Measurements from ENCODE around the gene APOBEC4. TPM values are rescaled to one million over a fixed set of nuclear protein-coding genes. Genes with fewer than 3 reads are reported as not detected.

APOBEC4 gene
- polyA plus RNA-seq, 1 of the 3 experiments (the other 2 are of a cell fraction): not detected

GRCh38 chr1:183600634-183601033, 52.5 kb downstream of the APOBEC4 start:
- ChIA-PET POLR2A (no interaction called here), CTCF (interaction anchor here (1.3 to 4.2 kb wide), 2 partner anchors 9 to 22 kb away, joined by 3 to 19 read pairs; no protein-coding TSS in a partner anchor)
- Histone ChIP-seq H3K27ac (ENCODE audit: low read depth in 2 of 2, low read length in 1 of 2) (peak overlapping the region in 1 of 2 experiments; percentile 84; a peak in 2 of 4 replicates), H2AFZ (ENCODE audit: low read depth) (peak overlapping the region; percentile 33; the same call in 1 of the 2 replicates), H3F3A (replicated peaks; ENCODE audit: insufficient read depth) (peaks cover 24% of the 10 kb centered on the region), H3K4me3 (ENCODE audit: low read depth in 2 of 2, low read length in 1 of 2) (no peak overlapping the region), H3K4me1 (ENCODE audit: control insufficient read depth in 1 of 2, insufficient read depth in 2 of 2, low read depth in 1 of 2, low read length in 1 of 2) (peaks cover 9 to 13% of the 10 kb centered on the region in 2 experiments; a peak in 1 of 4 replicates), H4K20me1 (ENCODE audit: insufficient read depth) (no peaks in the 10 kb centered on the region), H3K36me3 (replicated peaks in 1 of 2; ENCODE audit: control insufficient read depth in 1 of 2, insufficient read depth in 2 of 2, low read length in 1 of 2) (no peaks in the 10 kb centered on the region), H3K9me2 (no peaks in the 10 kb centered on the region), H3K4me2 (no peak overlapping the region), H3K9me3 (no peaks in the 10 kb centered on the region), H3K27me3 (ENCODE audit: insufficient read depth) (no peaks in the 10 kb centered on the region), H3K9ac (no peak overlapping the region), H3K79me2 (ENCODE audit: insufficient read depth) (no peaks in the 10 kb centered on the region)
- TF ChIP-seq GABPA (IDR thresholded peaks at IDR 0.05; ENCODE audit: low read depth) (no peak), FOXJ3 (CRISPR knock-in tag; IDR thresholded peaks at IDR 0.05) (no peak), CTCF (IDR thresholded peaks at IDR 0.05) (no peak)
- TF ChIP-seq, protein P1, sequence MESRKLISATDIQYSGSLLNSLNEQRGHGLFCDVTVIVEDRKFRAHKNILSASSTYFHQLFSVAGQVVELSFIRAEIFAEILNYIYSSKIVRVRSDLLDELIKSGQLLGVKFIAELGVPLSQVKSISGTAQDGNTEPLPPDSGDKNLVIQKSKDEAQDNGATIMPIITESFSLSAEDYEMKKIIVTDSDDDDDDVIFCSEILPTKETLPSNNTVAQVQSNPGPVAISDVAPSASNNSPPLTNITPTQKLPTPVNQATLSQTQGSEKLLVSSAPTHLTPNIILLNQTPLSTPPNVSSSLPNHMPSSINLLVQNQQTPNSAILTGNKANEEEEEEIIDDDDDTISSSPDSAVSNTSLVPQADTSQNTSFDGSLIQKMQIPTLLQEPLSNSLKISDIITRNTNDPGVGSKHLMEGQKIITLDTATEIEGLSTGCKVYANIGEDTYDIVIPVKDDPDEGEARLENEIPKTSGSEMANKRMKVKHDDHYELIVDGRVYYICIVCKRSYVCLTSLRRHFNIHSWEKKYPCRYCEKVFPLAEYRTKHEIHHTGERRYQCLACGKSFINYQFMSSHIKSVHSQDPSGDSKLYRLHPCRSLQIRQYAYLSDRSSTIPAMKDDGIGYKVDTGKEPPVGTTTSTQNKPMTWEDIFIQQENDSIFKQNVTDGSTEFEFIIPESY (IDR thresholded peaks at IDR 0.05; ENCODE audit: borderline replicate concordance, low read depth): no peak
- WGBS (ENCODE audit: low lambda C conversion rate): 79% methylated on average over 3 of the region's 3 CpGs
- no peak for DNase-seq

DNA sequence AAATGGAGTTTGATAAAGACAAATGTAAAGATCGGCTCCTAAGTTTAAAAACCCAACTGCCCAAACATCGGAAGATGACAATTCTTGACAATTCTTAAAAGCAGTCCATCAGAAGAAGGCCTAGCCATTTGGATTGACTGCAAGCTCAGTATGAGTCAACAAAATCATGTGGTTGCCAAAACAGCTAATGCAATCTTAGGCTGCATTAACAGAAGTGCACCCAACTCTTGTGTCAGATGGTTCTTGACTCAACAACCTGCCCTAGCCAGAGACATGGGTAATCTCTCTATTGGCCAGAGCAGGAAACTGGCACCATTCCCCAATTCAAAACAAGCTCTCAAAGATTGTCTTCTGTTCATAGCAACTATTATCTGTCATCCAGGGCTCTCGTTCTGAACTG, 53.0 kb downstream of the APOBEC4 start:
- H3K27ac ChIP-seq (ENCODE audit: low read depth in 2 of 2, low read length in 1 of 2): peak overlapping the region in 1 of 2 experiments; percentile 84; a peak in 2 of 4 replicates
- no peak for DNase-seq
- TF ChIP-seq GABPA (IDR thresholded peaks at IDR 0.05; ENCODE audit: low read depth) (no peak), FOXJ3 (CRISPR knock-in tag; IDR thresholded peaks at IDR 0.05) (no peak), USF1 (IDR thresholded peaks at IDR 0.05; ENCODE audit: borderline replicate concordance, low read depth) (no peak), USF2 (IDR thresholded peaks at IDR 0.05; ENCODE audit: borderline replicate concordance, low read depth, low read length) (no peak), SMC3 (IDR thresholded peaks at IDR 0.05; ENCODE audit: low read depth, low read length) (no peak), CTCF (IDR thresholded peaks at IDR 0.05) (no peak), SIN3A (IDR thresholded peaks at IDR 0.05; ENCODE audit: borderline replicate concordance, low read depth, low read length) (no peak), IRF3 (IDR thresholded peaks at IDR 0.05; ENCODE audit: low read depth, low read length) (no peak), POLR2AphosphoS5 (IDR thresholded peaks at IDR 0.05; ENCODE audit: low read depth, low read length) (no peak), NRF1 (IDR thresholded peaks at IDR 0.05; ENCODE audit: low read depth, low read length) (no peak), GATA2 (CRISPR knock-in tag; IDR thresholded peaks at IDR 0.05) (no peak), MXI1 (IDR thresholded peaks at IDR 0.05; ENCODE audit: low read depth, low read length) (no peak), TAF1 (IDR thresholded peaks at IDR 0.05; ENCODE audit: borderline replicate concordance, low read depth, low read length) (no peak)
- TF ChIP-seq, protein P2, sequence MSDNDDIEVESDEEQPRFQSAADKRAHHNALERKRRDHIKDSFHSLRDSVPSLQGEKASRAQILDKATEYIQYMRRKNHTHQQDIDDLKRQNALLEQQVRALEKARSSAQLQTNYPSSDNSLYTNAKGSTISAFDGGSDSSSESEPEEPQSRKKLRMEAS (IDR thresholded peaks at IDR 0.05; ENCODE audit: low read depth): 0 out of 2 replicates have a peak, but pooled peaks have one; percentile 51

More for the DNA sequence above, 53.0 kb downstream of the APOBEC4 start:
- Histone ChIP-seq H3K4me2 (no peak overlapping the region), H4K20me1 (ENCODE audit: insufficient read depth) (no peaks in the 10 kb centered on the region), H3K79me2 (ENCODE audit: insufficient read depth) (no peaks in the 10 kb centered on the region), H3K27me3 (ENCODE audit: insufficient read depth) (no peaks in the 10 kb centered on the region), H3K4me3 (ENCODE audit: low read depth in 2 of 2, low read length in 1 of 2) (no peak overlapping the region), H3K4me1 (ENCODE audit: control insufficient read depth in 1 of 2, insufficient read depth in 2 of 2, low read depth in 1 of 2, low read length in 1 of 2) (peaks cover 9 to 13% of the 10 kb centered on the region in 2 experiments; a peak in 1 of 4 replicates), H3K9me2 (no peaks in the 10 kb centered on the region), H3F3A (replicated peaks; ENCODE audit: insufficient read depth) (peaks cover 20% of the 10 kb centered on the region), H2AFZ (ENCODE audit: low read depth) (peak overlapping the region; percentile 33; the same call in 1 of the 2 replicates), H3K9me3 (no peaks in the 10 kb centered on the region), H3K36me3 (replicated peaks in 1 of 2; ENCODE audit: control insufficient read depth in 1 of 2, insufficient read depth in 2 of 2, low read length in 1 of 2) (no peaks in the 10 kb centered on the region), H3K9ac (no peak overlapping the region)
- ChIA-PET POLR2A (no interaction called here), CTCF (interaction anchor here (1.3 to 4.2 kb wide), 2 partner anchors 9 to 23 kb away, joined by 3 to 19 read pairs; no protein-coding TSS in a partner anchor)
- WGBS (ENCODE audit: low lambda C conversion rate): 71% methylated on average over 3 of the region's 3 CpGs

Measured in SK-N-SH (cell line).